GM12892 (cell line): Measurements from ENCODE around the gene FMR1NB.

Experiments used
- POLR2A ChIP-seq: IDR thresholded peaks from 2 replicates; pipeline ENCODE4 v1.6.1; 2011; ENCODE audit warnings: low read depth, low read length, control low read depth
- POLR2AphosphoS5 ChIP-seq: IDR thresholded peaks from 2 replicates; pipeline ENCODE4 v1.6.1; 2011; ENCODE audit warnings: low read depth, low read length, control low read depth
- TAF1 ChIP-seq: IDR thresholded peaks from 2 replicates; pipeline ENCODE4 v1.6.1; 2011; ENCODE audit warnings: low read depth, mild to moderate bottlenecking, control low read depth, low read length, borderline replicate concordance

DNA sequence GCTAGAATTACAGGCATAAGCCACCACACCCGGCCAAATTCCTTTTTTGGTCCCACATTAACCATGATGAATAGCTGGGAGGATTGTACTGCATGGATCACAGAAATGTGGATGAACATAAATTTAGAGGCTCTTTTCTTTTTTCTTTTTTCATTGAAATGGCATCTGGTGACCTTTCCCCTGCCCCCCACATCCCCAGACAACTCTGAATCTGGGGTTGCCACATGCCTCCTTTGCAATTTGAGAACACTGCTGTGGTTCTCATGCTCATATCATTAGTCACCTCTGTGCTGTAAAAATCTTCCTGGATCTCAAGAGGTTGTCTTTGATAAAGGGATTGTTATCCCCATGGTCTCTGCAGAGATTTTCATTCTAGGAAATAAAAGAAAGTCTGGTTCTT lies 22.8 kb upstream of the FMR1NB start:
- TF ChIP-seq POLR2A = no peak
- no peak for TF ChIP-seq POLR2AphosphoS5
- TF ChIP-seq TAF1 = no peak
